Pancreas (tissue), 10 donors: ENCODE measurements around the gene CCDC40. TPM values are rescaled to one million over a fixed set of nuclear protein-coding genes. Genes with fewer than 3 reads are reported as not detected.

Experiments used
- ATAC-seq, 4 donors: fragments of 200-7000 bp; cut with Tn5 transposase; one replicate each; pipeline versions ENCODE4 v1.8.0 to v1.9.1; 2020; ENCODE audit warnings: mild to moderate bottlenecking in 4 of 4, moderate library complexity in 4 of 4
- DNase-seq, 6 donors: peaks; one replicate each; pipeline ENCODE4 v3.0.0-alpha.2; 2020
- FAIRE-seq: peaks from 2 replicates; lab custom pipeline; 2012; peaks lifted over from hg19 to GRCh38; lab: Jason Lieb, UNC
- H3K27ac ChIP-seq, 4 donors: fragments of 200-600 bp; sonication (generic); 1 replicate in 3 of 4; 2 replicates in 1 of 4; pipeline versions ENCODE4 v1.5.0 to v1.8.0; 2020
- H3K27me3 ChIP-seq, 4 donors: fragments of 200-600 bp; one replicate each; pipeline ENCODE4 v1.8.0; 2021
- H3K36me3 ChIP-seq, 3 donors: fragments of 200-600 bp; sonication (generic) in 1 of 3; one replicate each; pipeline versions ENCODE4 v1.5.0 to v1.8.0; 2020 to 2021
- H3K4me1 ChIP-seq, 3 donors: fragments of 200-600 bp; one replicate each; pipeline ENCODE4 v1.8.0; 2021
- H3K4me3 ChIP-seq, 4 donors: fragments of 200-600 bp; sonication (generic) in 2 of 4; one replicate each; pipeline versions ENCODE4 v1.5.0 to v1.8.0; 2020 to 2021
- H3K9me3 ChIP-seq, 4 donors: fragments of 200-600 bp; one replicate each; pipeline ENCODE4 v1.8.0; 2021
- CTCF ChIP-seq, 4 donors: fragments of 200-600 bp; sonication (generic) in 3 of 4; IDR thresholded peaks; one replicate each; pipeline versions ENCODE4 v1.5.0 to v1.8.0; 2021; ENCODE audit warnings: antibody characterized with exemption in 4 of 4
- WGBS, 2 donors: extraction: QIAGEN DNeasy Blood & Tissue Kit; methylation state at CpG; one replicate each; pipeline ENCODE4 v1.1.7; 2013; 5-methylcytosine and 5-hydroxymethylcytosine counted together
- intact Hi-C, 3 donors: fragments of 100-400 bp; cut with DNase I; formaldehyde crosslinking; loops; one replicate each; pipeline versions ENCODE4 v1.11.1 to v1.14.2; 2022
- microRNA-seq, 2 donors: library from miRNA; unstranded; fragments of <30 nt; microRNA quantifications; one replicate each; pipeline versions ENCODE4 to v1.1.0, GENCODE V29; 2019 to 2020
- polyA plus RNA-seq, 2 donors: library from polyadenylated mRNA; stranded (reverse); fragments of 200-250 nt; gene quantifications; one replicate each; pipeline ENCODE4 v1.2.3, GENCODE V29; 2013
- total RNA-seq, 6 donors: library from RNA; stranded (reverse); fragmentation: NEBNext Ultra II Directional in 4 of 6; extraction: Animal tissue kit (Norgen Biotek cat#: 25700) in 4 of 6; gene quantifications; one replicate each; pipeline versions ENCODE4 v1.2.1 to v1.2.4, GENCODE V29; 2021 to 2023
- donor health status: healthy with polysubstance abuse.
- donor health status: DM: no; HTN: no; CAD: no; lungs with moderate emphysema.
- donor health status: DM: no; HTN: no; CAD: no.
- donor health status: control.
- donor health status: control.
- donor health status: Bipolar disorder and iron deficiency.
- donor health status: DM: yes; HTN: yes; CAD: no.
- donor health status: DM: no; HTN: no; CAD: no.
- donor health status: DM: no; HTN: no; CAD: no.
- donor health status: DM: yes; HTN: yes; CAD: no.

Gene CCDC40
- total and polyA plus RNA-seq, 8 donors: 1.9 to 12.3 (median 3.4) TPM

GRCh38 chr17:80147035-80147822 lies 110.8 kb downstream of the CCDC40 start, which contains the start of gene EIF4A3:
Gene EIF4A3 (minus strand): TSS chr17:80147128. CDS start chr17:80146961, 167 bp downstream.
- Histone ChIP-seq H3K4me1 (peaks cover 0 to 20% (median 0%) of the 10 kb centered on the region in 3 donors), H3K9me3 (no peaks in the 10 kb centered on the region), H3K36me3 (peaks cover 4 to 16% (median 14%) of the 10 kb centered on the region in 3 donors), H3K27me3 (no peaks in the 10 kb centered on the region), H3K27ac (peak within 1 kb of the TSS; percentile 57 to 86 (median 79)), H3K4me3 (peak within 1 kb of the TSS; percentile 73 to 98 (median 96))
- 0% methylated on average over 86 to 90 of the region's 90 CpGs for WGBS, 2 donors
- ATAC-seq (peak; percentile 94 to 97 (median 96)), DNase-seq (peak; percentile 96 to 99 (median 98)), FAIRE-seq (peak; percentile 96)
- TF ChIP-seq CTCF (IDR thresholded peaks at IDR 0.05): no peak
- intact Hi-C loops: no loop called here

Small RNAs within 50 kb of the gene (microRNA-seq; reads per million reads assigned to microRNA genes)
- 0 reads per million in 2 donors for gene MIR1268B

Other genes with a start within 250 kb of the CCDC40 start
- gene CBX8, start 239.6 kb upstream of the CCDC40 start, total RNA-seq: 1 to 10 TPM; 1.6 to 5.7 (median 3.6) TPM
- 1 to 10 TPM; 4.5 to 5.2 TPM for gene CBX8, start 239.6 kb upstream of the CCDC40 start, polyA plus RNA-seq
- gene CBX4, start 197.2 kb upstream of the CCDC40 start, total RNA-seq: 10 to 100 TPM; 11.1 to 42.4 (median 18.0) TPM
- gene CBX4, start 197.2 kb upstream of the CCDC40 start, polyA plus RNA-seq: 10 to 100 TPM; 15.0 to 18.5 TPM
- gene TBC1D16, start 770 bp upstream of the CCDC40 start, total RNA-seq: 10 to 100 TPM; 17.1 to 31.4 (median 22.6) TPM
- gene TBC1D16, start 770 bp upstream of the CCDC40 start, polyA plus RNA-seq: 10 to 100 TPM in 1 of 2 donors, 1 to 10 TPM in 1; 4.9 to 14.9 TPM
- gene GAA, start 64.9 kb downstream of the CCDC40 start, total RNA-seq: 10 to 100 TPM; 20.2 to 56.3 (median 32.8) TPM
- 10 to 100 TPM; 44.0 to 52.8 TPM for gene GAA, start 64.9 kb downstream of the CCDC40 start, polyA plus RNA-seq
- 10 to 100 TPM; 16.2 to 32.3 (median 30.2) TPM for gene EIF4A3, start 110.5 kb downstream of the CCDC40 start, total RNA-seq
- gene EIF4A3, start 110.5 kb downstream of the CCDC40 start, polyA plus RNA-seq: 10 to 100 TPM; 16.5 to 37.2 TPM
- gene CARD14, start 133.4 kb downstream of the CCDC40 start, total RNA-seq: under 1 TPM in 3 of 6 donors, not detected in 3; 0.06 to 0.32 (median 0.28) TPM
- under 1 TPM; 0.23 to 0.33 TPM for gene CARD14, start 133.4 kb downstream of the CCDC40 start, polyA plus RNA-seq
- gene SGSH, start 183.7 kb downstream of the CCDC40 start, total RNA-seq: 10 to 100 TPM; 21.4 to 40.3 (median 25.5) TPM
- 10 to 100 TPM; 52.9 to 65.2 TPM for gene SGSH, start 183.7 kb downstream of the CCDC40 start, polyA plus RNA-seq
- gene SLC26A11, start 183.8 kb downstream of the CCDC40 start, total RNA-seq: 10 to 100 TPM in 1 of 6 donors, 1 to 10 TPM in 5; 5.1 to 11.9 (median 8.3) TPM
- gene SLC26A11, start 183.8 kb downstream of the CCDC40 start, polyA plus RNA-seq: 10 to 100 TPM; 19.3 to 23.6 TPM
- 10 to 100 TPM; 21.9 to 94.7 (median 37.8) TPM for gene RNF213, start 224.2 kb downstream of the CCDC40 start, total RNA-seq
- gene RNF213, start 224.2 kb downstream of the CCDC40 start, polyA plus RNA-seq: 10 to 100 TPM; 27.3 to 69.1 TPM